ENCODE measurements around the gene GPR183. TPM values are rescaled to one million over a fixed set of nuclear protein-coding genes. Genes with fewer than 3 reads are reported as not detected.
A peak's percentile ranks its signal among the peaks of the same experiment; 100 is the strongest.

Gene GPR183
- total RNA-seq, 2 experiments from 2014 or later: 37.4 to 38.8 TPM

DNA sequence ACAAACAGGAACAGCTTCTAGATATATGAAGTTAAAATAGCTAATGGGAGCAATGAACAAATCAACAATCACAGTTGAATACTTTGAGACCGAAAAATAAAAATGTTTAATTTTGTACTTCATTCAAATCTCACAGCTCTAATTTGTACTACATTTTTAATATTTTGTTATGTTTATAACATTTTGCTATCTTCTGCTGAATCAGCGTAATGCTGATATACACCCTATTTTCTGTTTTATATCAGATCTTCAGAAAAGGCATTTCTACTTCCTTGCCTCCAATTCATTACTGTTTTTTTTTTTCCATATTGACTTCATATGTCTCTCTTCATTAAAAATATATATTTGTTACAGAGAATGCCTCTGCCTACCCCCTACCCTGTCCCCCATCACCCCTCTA, 27.9 kb upstream of the GPR183 start:
- CTCF ChIA-PET: interaction anchor here (0.8 to 2.2 kb wide), 4 partner anchors 13 to 158 kb away, joined by 4 to 10 read pairs (median 4); no protein-coding TSS in a partner anchor
- H3K9me3 Mint-ChIP-seq: no peaks in the 10 kb centered on the region
- peaks cover 75% of the 10 kb centered on the region for H3K4me1 Mint-ChIP-seq (ENCODE audit: low read depth)
- no peak overlapping the region for H3K27ac Mint-ChIP-seq
- peaks cover 11% of the 10 kb centered on the region for H3K36me3 Mint-ChIP-seq (ENCODE audit: low read depth)
- no peak overlapping the region for H3K4me3 Mint-ChIP-seq
- intact Hi-C loops (cut with micrococcal nuclease): no loop called here
- no peaks in the 10 kb centered on the region for H3K27me3 Mint-ChIP-seq (ENCODE audit: low read depth)
- no peak for DNase-seq

DNA sequence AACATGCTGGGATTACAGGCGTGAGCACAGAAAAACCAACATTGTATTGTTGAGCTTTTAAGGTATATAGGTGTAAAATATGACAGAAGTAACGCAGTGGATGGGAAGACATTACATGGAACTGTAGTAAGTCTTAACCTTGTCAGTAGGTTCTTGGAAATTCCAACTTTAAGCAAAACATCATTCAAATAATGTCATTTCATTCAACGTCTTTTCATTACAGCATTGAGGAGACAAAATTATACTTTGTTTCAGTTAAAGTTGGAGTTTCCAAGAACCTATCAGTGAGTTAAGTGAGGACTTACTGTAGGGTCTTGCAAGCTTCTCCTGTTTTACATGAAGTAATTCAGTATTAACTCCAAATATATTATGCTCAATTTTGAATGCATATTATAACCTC, 27.0 kb upstream of the GPR183 start:
- DNase-seq: no peak

DNA sequence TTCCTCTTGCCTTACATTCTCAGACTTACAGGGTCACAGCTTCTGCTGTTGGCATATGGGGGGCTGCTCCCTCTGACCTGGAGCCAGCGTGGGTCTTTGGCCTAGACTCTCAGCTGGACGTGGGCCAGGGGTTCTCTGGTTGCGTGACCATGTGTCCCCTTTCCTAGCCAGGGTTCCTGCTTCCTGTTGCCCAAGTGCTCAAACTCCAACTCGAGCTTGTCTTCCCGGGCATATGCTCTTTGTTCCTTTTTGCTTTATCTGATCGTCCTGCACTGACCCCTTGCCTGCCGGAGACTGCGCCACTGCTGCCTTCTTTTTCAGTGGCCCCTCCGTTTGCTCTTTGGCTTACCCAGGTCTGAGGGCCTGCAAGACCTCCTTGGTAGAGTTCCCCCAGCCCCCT, 25.3 kb upstream of the GPR183 start:
- intact Hi-C loops (cut with micrococcal nuclease): no loop called here
- H3K9me3 Mint-ChIP-seq: no peaks in the 10 kb centered on the region
- H3K27ac Mint-ChIP-seq: no peak overlapping the region
- H3K4me1 Mint-ChIP-seq (ENCODE audit: low read depth): peaks cover 54% of the 10 kb centered on the region
- peaks cover 18% of the 10 kb centered on the region for H3K36me3 Mint-ChIP-seq (ENCODE audit: low read depth)
- no peak overlapping the region for H3K4me3 Mint-ChIP-seq
- no peak for DNase-seq
- CTCF ChIA-PET: no interaction called here
- H3K27me3 Mint-ChIP-seq (ENCODE audit: low read depth): no peaks in the 10 kb centered on the region

More for the DNA sequence above, 27.0 kb upstream of the GPR183 start:
- H3K9me3 Mint-ChIP-seq: no peaks in the 10 kb centered on the region
- H3K4me1 Mint-ChIP-seq (ENCODE audit: low read depth): peaks cover 68% of the 10 kb centered on the region
- H3K27me3 Mint-ChIP-seq (ENCODE audit: low read depth): no peaks in the 10 kb centered on the region
- intact Hi-C loops (cut with micrococcal nuclease): no loop called here
- no peak overlapping the region for H3K27ac Mint-ChIP-seq
- CTCF ChIA-PET: interaction anchor here (0.7 to 2.2 kb wide), 7 partner anchors 9 to 157 kb away, joined by 3 to 10 read pairs (median 4); no protein-coding TSS in a partner anchor
- no peak overlapping the region for H3K4me3 Mint-ChIP-seq
- peaks cover 18% of the 10 kb centered on the region for H3K36me3 Mint-ChIP-seq (ENCODE audit: low read depth)

DNA sequence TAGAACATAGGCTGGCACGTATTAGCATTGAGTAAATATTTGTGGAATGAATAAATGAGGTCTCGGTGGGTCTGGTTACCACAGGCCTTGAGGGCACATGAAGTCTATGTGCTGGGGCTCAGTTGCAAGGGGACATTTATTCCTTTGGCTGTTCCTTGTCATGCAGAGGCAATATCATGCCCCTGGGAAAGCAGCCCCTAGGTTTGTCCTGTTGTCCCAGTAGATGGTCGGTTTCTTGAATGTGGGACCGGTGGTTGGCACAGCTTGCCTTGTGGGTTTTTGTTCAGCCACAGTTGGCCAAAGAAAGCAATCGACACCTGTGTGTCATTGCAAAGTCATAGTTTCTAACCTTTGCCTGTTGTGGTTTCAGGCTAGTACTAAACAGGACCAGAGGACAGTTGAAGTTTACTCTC, 24.7 kb upstream of the GPR183 start:
- H3K4me3 Mint-ChIP-seq: no peak overlapping the region
- DNase-seq: no peak
- intact Hi-C loops (cut with micrococcal nuclease): no loop called here
- peaks cover 56% of the 10 kb centered on the region for H3K4me1 Mint-ChIP-seq (ENCODE audit: low read depth)
- CTCF ChIA-PET: no interaction called here
- H3K27me3 Mint-ChIP-seq (ENCODE audit: low read depth): no peaks in the 10 kb centered on the region
- peaks cover 23% of the 10 kb centered on the region for H3K36me3 Mint-ChIP-seq (ENCODE audit: low read depth)
- no peaks in the 10 kb centered on the region for H3K9me3 Mint-ChIP-seq
- H3K27ac Mint-ChIP-seq: no peak overlapping the region

DNA sequence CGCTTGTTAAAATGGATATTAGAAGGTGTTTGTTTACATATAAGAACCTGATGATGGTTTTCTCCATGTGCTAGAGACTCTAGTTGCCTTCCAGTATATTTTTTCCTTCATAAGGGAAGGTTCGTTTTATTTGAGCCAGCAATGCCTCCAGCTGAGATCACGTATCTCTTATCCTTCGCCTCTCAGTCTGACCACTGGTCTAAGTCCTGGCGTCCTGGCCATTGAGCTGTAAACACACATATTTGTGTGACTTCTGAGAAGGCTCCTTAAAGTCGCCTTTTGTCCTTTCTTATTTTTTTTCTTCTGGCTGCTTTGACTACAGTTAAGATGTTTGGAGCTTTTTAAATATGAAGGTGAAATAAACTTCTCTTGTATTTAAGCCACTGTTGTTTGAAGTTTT, 23.7 kb upstream of the GPR183 start:
- intact Hi-C loops (cut with micrococcal nuclease): no loop called here
- Mint-ChIP-seq H3K27me3 (ENCODE audit: low read depth) (no peaks in the 10 kb centered on the region), H3K27ac (no peak overlapping the region), H3K36me3 (ENCODE audit: low read depth) (peaks cover 23% of the 10 kb centered on the region), H3K4me3 (no peak overlapping the region), H3K9me3 (no peaks in the 10 kb centered on the region), H3K4me1 (ENCODE audit: low read depth) (peaks cover 53% of the 10 kb centered on the region)
- DNase-seq: no peak
- CTCF ChIA-PET: interaction anchor here (0.6 to 1.6 kb wide), 4 partner anchors 17 to 1262 kb away, joined by 3 to 5 read pairs (median 4); no protein-coding TSS in a partner anchor

DNA sequence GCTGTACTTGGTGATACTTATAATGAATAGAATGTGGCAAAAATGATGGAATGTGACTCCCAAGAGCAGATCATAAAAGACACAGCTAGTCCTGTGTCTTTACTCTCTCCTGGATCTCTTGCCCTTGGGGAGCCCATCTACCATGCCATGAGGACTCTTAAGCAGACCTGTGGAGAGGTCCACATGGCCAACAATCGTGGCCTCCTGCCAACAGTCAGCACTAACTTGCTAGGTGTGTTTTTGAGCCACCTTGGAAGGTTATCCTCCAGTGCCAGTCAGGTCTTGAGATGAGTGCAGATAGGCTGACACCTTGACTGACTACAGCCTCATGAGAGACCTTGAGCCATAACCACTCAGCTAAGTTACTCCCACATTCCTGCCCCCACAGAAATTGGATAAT, 22.3 kb upstream of the GPR183 start:
- Mint-ChIP-seq H3K27me3 (ENCODE audit: low read depth) (no peaks in the 10 kb centered on the region), H3K4me3 (no peak overlapping the region), H3K36me3 (ENCODE audit: low read depth) (peaks cover 24% of the 10 kb centered on the region), H3K4me1 (ENCODE audit: low read depth) (peaks cover 53% of the 10 kb centered on the region), H3K27ac (no peak overlapping the region), H3K9me3 (no peaks in the 10 kb centered on the region)
- CTCF ChIA-PET: interaction anchor here (0.8 to 0.9 kb wide), 4 partner anchors 23 to 108 kb away, joined by 3 to 5 read pairs (median 3); no protein-coding TSS in a partner anchor
- intact Hi-C loops (cut with micrococcal nuclease): loop anchor here (10.0 kb wide), 1 partner anchor 415 kb away; no protein-coding TSS in a partner anchor
- no peak for DNase-seq

DNA sequence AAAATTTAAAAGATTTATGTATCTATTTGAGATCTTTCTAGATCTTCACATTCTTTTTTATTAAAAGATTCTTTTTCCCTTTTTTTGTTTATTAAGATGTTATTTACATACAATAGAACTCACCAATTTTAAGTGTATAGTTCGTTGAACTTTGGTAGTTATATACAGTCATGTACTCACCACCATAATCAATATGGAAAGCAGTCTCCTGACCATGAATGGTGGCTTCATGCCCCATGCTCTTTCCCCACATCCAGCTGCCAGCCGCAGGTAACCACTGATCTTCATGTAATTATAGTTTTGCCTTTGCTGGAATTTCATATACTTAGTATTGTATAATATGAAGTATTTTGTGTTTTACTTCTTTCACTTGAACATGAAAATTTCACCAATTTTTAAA, 20.6 kb upstream of the GPR183 start:
- H3K4me1 Mint-ChIP-seq (ENCODE audit: low read depth): peaks cover 60% of the 10 kb centered on the region

DNA sequence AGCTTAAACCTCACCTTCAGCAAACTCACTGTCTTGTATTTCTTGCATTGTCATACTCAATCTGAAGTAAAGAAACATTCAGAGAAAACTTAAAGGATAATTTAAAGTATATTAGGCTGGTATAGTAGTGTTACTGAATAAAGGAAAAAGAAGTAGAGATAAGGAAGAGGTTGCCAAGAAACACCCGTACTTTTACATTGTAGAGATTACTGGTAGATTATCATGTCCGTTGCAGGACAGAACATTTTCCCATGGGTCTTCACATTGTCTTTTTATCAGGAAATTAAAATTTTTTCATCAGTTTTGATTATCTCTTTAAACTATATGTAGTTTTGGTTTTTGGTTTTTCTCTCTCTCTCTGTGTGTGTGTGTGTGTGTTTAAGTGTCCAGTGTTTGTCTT, 19.9 kb upstream of the GPR183 start:
- CTCF ChIA-PET: interaction anchor here (1.6 kb wide), 1 partner anchor 13 kb away, joined by 3 read pairs; no protein-coding TSS in a partner anchor
- intact Hi-C loops (cut with micrococcal nuclease): loop anchor here (10.0 kb wide), 1 partner anchor 412 kb away; no protein-coding TSS in a partner anchor
- no peaks in the 10 kb centered on the region for H3K9me3 Mint-ChIP-seq
- peaks cover 28% of the 10 kb centered on the region for H3K36me3 Mint-ChIP-seq (ENCODE audit: low read depth)
- no peaks in the 10 kb centered on the region for H3K27me3 Mint-ChIP-seq (ENCODE audit: low read depth)
- no peak overlapping the region for H3K4me3 Mint-ChIP-seq
- no peak overlapping the region for H3K27ac Mint-ChIP-seq
- no peak for DNase-seq
- peaks cover 60% of the 10 kb centered on the region for H3K4me1 Mint-ChIP-seq (ENCODE audit: low read depth)

More for the DNA sequence above, 20.6 kb upstream of the GPR183 start:
- H3K36me3 Mint-ChIP-seq (ENCODE audit: low read depth): peaks cover 29% of the 10 kb centered on the region
- no peak overlapping the region for H3K27ac Mint-ChIP-seq
- DNase-seq: no peak
- H3K4me3 Mint-ChIP-seq: no peak overlapping the region
- no peaks in the 10 kb centered on the region for H3K9me3 Mint-ChIP-seq
- intact Hi-C loops (cut with micrococcal nuclease): loop anchor here (10.0 kb wide), 1 partner anchor 413 kb away; no protein-coding TSS in a partner anchor
- CTCF ChIA-PET: interaction anchor here (1.6 kb wide), 1 partner anchor 12 kb away, joined by 3 read pairs; no protein-coding TSS in a partner anchor
- H3K27me3 Mint-ChIP-seq (ENCODE audit: low read depth): no peaks in the 10 kb centered on the region

DNA sequence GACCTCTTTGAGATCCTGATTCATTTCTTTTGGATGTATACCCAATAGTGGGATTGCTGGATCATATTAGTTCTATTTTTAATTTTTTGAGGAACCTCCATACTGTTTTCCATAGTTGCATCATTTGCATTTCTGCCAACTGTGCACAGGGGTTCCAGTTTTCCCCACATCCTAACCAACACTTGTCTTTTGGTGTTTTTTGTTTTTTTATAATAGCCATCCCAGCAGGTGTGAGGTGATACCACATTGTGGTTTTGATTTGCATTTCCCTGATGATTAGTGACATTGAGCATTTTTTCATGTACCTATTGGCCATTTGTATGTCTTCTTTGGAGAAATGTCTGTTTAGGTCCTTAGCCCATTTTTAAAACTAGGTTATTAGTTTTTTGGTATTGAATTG, 18.8 kb upstream of the GPR183 start:
- Mint-ChIP-seq H3K4me3 (no peak overlapping the region), H3K36me3 (ENCODE audit: low read depth) (peaks cover 28% of the 10 kb centered on the region), H3K4me1 (ENCODE audit: low read depth) (peaks cover 60% of the 10 kb centered on the region)

DNA sequence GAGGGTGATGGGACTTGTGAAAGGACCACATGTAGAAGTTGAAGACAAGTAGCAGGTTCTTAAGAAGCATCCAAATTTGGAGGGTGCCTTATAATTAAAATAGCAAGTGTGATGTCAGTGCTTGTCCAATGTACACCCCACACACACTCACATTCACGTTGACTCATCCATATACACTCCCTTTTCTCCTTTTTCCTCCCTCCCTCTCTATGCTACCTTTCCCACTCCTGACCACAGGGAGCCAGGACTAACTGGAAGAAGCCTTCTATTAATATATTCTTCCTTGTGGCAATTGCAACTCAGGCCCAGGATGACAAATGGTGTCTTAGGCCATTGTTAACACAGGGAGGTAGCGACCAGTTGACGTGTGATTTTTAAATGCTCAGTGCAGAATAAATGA, 16.3 kb upstream of the GPR183 start:
- Mint-ChIP-seq H3K27ac (peak overlapping the region; percentile 87), H3K27me3 (ENCODE audit: low read depth) (no peaks in the 10 kb centered on the region), H3K4me1 (ENCODE audit: low read depth) (peaks cover 70% of the 10 kb centered on the region), H3K9me3 (no peaks in the 10 kb centered on the region), H3K36me3 (ENCODE audit: low read depth) (peaks cover 25% of the 10 kb centered on the region), H3K4me3 (no peak overlapping the region)
- CTCF ChIA-PET: interaction anchor here (0.8 to 2.9 kb wide), 6 partner anchors 8 to 58 kb away, joined by 3 to 15 read pairs (median 4); no protein-coding TSS in a partner anchor
- DNase-seq: no peak
- intact Hi-C loops (cut with micrococcal nuclease): loop anchor here (2.0 to 10.0 kb wide), 3 partner anchors 35 to 409 kb away; no protein-coding TSS in a partner anchor

More for the DNA sequence above, 18.8 kb upstream of the GPR183 start:
- intact Hi-C loops (cut with micrococcal nuclease): loop anchor here (10.0 kb wide), 1 partner anchor 411 kb away; no protein-coding TSS in a partner anchor
- DNase-seq: no peak
- Mint-ChIP-seq H3K27ac (no peak overlapping the region), H3K9me3 (no peaks in the 10 kb centered on the region), H3K27me3 (ENCODE audit: low read depth) (no peaks in the 10 kb centered on the region)
- CTCF ChIA-PET: interaction anchor here (1.0 to 1.2 kb wide), 2 partner anchors 16 to 26 kb away, joined by 4 read pairs; no protein-coding TSS in a partner anchor

DNA sequence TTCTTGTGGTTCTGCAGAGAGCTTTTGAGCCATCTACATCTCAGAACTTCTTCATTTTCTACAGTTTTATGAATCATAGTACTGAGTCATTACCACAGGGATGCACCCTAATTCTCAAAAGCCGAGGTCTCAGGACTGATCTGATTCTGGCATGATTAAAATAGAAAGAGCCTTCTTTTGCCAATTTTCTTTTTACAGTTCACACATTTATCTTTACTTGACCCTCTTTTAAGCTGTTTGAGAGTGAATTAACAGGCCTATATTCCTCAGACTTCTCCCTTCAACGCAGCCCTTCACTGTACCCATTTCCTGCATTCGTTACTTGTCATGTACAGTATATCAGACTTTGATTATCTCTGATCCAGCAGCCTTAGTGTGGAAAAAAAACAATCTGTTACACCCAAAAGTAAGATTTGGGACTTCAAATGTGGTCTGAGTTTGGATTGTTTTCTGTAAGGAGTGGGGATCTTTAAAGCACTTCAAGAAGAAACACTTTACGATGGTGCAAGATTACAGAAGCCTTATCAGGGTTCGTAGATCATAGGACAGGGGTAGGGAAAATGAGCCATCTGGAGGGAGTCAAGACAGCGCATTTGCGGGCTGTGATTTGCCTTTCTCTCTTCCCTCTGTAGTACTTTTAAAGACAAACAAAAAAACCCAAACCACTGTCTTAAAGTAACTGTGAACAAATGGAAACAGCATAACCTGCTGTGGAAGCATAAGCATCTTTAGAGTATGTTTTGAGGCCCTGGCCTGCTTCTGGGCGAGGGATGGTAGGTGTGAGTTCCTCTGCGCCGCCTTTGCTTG, 15.3 kb upstream of the GPR183 start:
- CTCF ChIA-PET: interaction anchor here (0.8 to 2.9 kb wide), 11 partner anchors 26 to 148 kb away, joined by 3 to 15 read pairs (median 5); no protein-coding TSS in a partner anchor
- DNase-seq: peak; percentile 63
- H3K4me3 Mint-ChIP-seq: peak overlapping the region; percentile 56
- peaks cover 75% of the 10 kb centered on the region for H3K4me1 Mint-ChIP-seq (ENCODE audit: low read depth)
- peaks cover 29% of the 10 kb centered on the region for H3K36me3 Mint-ChIP-seq (ENCODE audit: low read depth)
- no peaks in the 10 kb centered on the region for H3K9me3 Mint-ChIP-seq
- peak overlapping the region; percentile 87 for H3K27ac Mint-ChIP-seq
- intact Hi-C loops (cut with micrococcal nuclease): loop anchor here (1.0 to 10.0 kb wide), 14 partner anchors 8 to 408 kb away; partner anchors contain the start of gene GPR18
- H3K27me3 Mint-ChIP-seq (ENCODE audit: low read depth): no peaks in the 10 kb centered on the region

DNA sequence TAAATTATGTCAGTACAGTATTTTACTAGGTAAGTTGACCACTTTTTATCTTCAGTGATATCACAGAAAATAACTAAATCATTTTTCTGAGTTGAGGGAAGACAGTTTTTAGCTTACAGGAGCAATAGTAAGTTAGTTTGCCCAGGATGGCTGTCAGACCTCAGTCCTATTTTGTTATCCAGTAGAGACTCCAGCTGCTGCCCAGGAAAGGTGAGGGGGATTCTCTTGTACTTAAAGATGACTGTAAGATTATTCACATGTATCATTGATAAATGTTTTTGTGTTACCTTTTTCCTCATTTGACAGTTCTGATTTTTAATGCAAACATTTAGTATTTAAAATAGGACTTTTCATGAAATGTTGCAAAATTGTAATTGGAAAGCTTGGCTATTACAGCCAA, 14.5 kb upstream of the GPR183 start:
- peaks cover 25% of the 10 kb centered on the region for H3K36me3 Mint-ChIP-seq (ENCODE audit: low read depth)

More for the DNA sequence above, 14.5 kb upstream of the GPR183 start:
- H3K4me1 Mint-ChIP-seq (ENCODE audit: low read depth): peaks cover 77% of the 10 kb centered on the region
- intact Hi-C loops (cut with micrococcal nuclease): loop anchor here (1.0 to 10.0 kb wide), 14 partner anchors 7 to 407 kb away; partner anchors contain the start of gene GPR18
- no peaks in the 10 kb centered on the region for H3K27me3 Mint-ChIP-seq (ENCODE audit: low read depth)
- H3K9me3 Mint-ChIP-seq: no peaks in the 10 kb centered on the region
- no peak for DNase-seq
- CTCF ChIA-PET: interaction anchor here (0.8 to 2.9 kb wide), 12 partner anchors 24 to 145 kb away, joined by 3 to 15 read pairs (median 6); no protein-coding TSS in a partner anchor
- H3K27ac Mint-ChIP-seq: peak overlapping the region; percentile 87
- H3K4me3 Mint-ChIP-seq: no peak overlapping the region

Measured in activated naive CD4-positive, alpha-beta T cell treated with anti-CD3 and anti-CD28 coated beads for 36 hours (primary cell).